SK-N-SH (cell line): ENCODE results near the gene ANKMY1. TPM values are rescaled to one million over a fixed set of nuclear protein-coding genes. Genes with fewer than 3 reads are reported as not detected.

ENCODE experiments used
- CTCF ChIA-PET: fragments of 300-600, 350-600 bp; formaldehyde crosslinking; extraction: SDS; loops from one replicate; lab custom pipeline; 2021; lab: Yijun Ruan, JAX
- POLR2A ChIA-PET: fragments of 350-600 bp; sonication (Branson Sonifier 250); formaldehyde crosslinking; extraction: SDS; loops from one replicate; lab custom pipeline; 2020; ENCODE audit warnings: antibody characterized with exemption, inconsistent platforms; lab: Yijun Ruan, JAX
- DNase-seq: peaks from one replicate; pipeline ENCODE4 v3.0.0; 2012
- H2AFZ ChIP-seq: fragments of 200-600 bp; sonication (generic); 2 replicates; pipeline ENCODE4 v1.8.1; 2016; ENCODE audit warnings: antibody characterized with exemption, mild to moderate bottlenecking, low read depth
- H3F3A ChIP-seq: fragments of 200-600 bp; sonication (generic); replicated peaks from 2 replicates; pipeline ENCODE3; 2016; ENCODE audit warnings: antibody characterized with exemption, mild to moderate bottlenecking; ENCODE audit not compliant: insufficient read depth
- H3K27ac ChIP-seq, 2 experiments: fragments of 200-500 bp in 1 of 2; fragments of 200-600 bp in 1 of 2; sonication (Bioruptor generic) in 1 of 2; sonication (generic), shearing (Covaris generic) in 1 of 2; 2 replicates each; pipeline versions ENCODE4 v1.5.1 to v1.6.1; 2014 to 2016; ENCODE audit warnings: low read depth in 2 of 2, inconsistent platforms in 1 of 2, low read length in 1 of 2, mild to moderate bottlenecking in 1 of 2, mixed read lengths in 1 of 2
- H3K27me3 ChIP-seq: fragments of 200-600 bp; sonication (generic), shearing (Covaris generic); 2 replicates; pipeline ENCODE4 v1.6.1; 2016; ENCODE audit warnings: mixed run types; ENCODE audit not compliant: insufficient read depth
- H3K36me3 ChIP-seq, 2 experiments: fragments of 200-500 bp in 1 of 2; fragments of 200-600 bp in 1 of 2; sonication (Bioruptor generic) in 1 of 2; sonication (generic) in 1 of 2; replicated peaks in 1 of 2; 2 replicates each; pipeline versions ENCODE3 to v1.5.1; 2014 to 2016; ENCODE audit warnings: low read length in 1 of 2, mild to moderate bottlenecking in 1 of 2; ENCODE audit not compliant: insufficient read depth in 2 of 2, control insufficient read depth in 1 of 2
- H3K4me1 ChIP-seq, 2 experiments: fragments of 200-500 bp in 1 of 2; fragments of 200-600 bp in 1 of 2; sonication (Bioruptor generic) in 1 of 2; sonication (generic), shearing (Covaris generic) in 1 of 2; 2 replicates each; pipeline versions ENCODE4 v1.5.1 to v1.6.1; 2014 to 2016; ENCODE audit warnings: low read depth in 1 of 2, low read length in 1 of 2, mixed run types in 1 of 2; ENCODE audit not compliant: insufficient read depth in 2 of 2, control insufficient read depth in 1 of 2
- H3K4me2 ChIP-seq: fragments of 200-600 bp; sonication (generic), shearing (Covaris generic); 2 replicates; pipeline ENCODE4 v1.6.1; 2017; ENCODE audit warnings: mixed run types
- H3K4me3 ChIP-seq, 2 experiments: fragments of 200-500 bp in 1 of 2; fragments of 200-600 bp in 1 of 2; sonication (Bioruptor generic) in 1 of 2; sonication (generic), shearing (Covaris generic) in 1 of 2; 2 replicates each; pipeline versions ENCODE4 v1.5.1 to v1.8.1; 2014 to 2016; ENCODE audit warnings: low read depth in 2 of 2, inconsistent platforms in 1 of 2, low read length in 1 of 2, mild to moderate bottlenecking in 1 of 2, mixed read lengths in 1 of 2, moderate library complexity in 1 of 2
- H3K79me2 ChIP-seq: fragments of 200-600 bp; sonication (generic); 2 replicates; pipeline ENCODE4 v1.8.1; 2017; ENCODE audit warnings: mild to moderate bottlenecking; ENCODE audit not compliant: insufficient read depth
- H3K9ac ChIP-seq: fragments of 200-600 bp; sonication (generic); 2 replicates; pipeline ENCODE4 v1.6.1; 2017; ENCODE audit warnings: mixed run types
- H3K9me2 ChIP-seq: fragments of 200-600 bp; sonication (generic); 2 replicates; pipeline ENCODE4 v1.6.1; 2017; ENCODE audit warnings: mixed run types
- H3K9me3 ChIP-seq: fragments of 200-600 bp; sonication (generic); 2 replicates; pipeline ENCODE4 v1.6.1; 2017; ENCODE audit warnings: mixed run types, mild to moderate bottlenecking, moderate library complexity
- H4K20me1 ChIP-seq: fragments of 200-600 bp; sonication (generic); 2 replicates; pipeline ENCODE4 v1.6.1; 2017; ENCODE audit warnings: mild to moderate bottlenecking, mixed run types; ENCODE audit not compliant: insufficient read depth
- ELF1 ChIP-seq: IDR thresholded peaks from 2 replicates; pipeline ENCODE4 v1.4.0; 2012
- EP300 ChIP-seq, 2 experiments: IDR thresholded peaks; 2 replicates each; pipeline versions ENCODE4 v1.4.0 to v1.6.1; 2012; ENCODE audit warnings: borderline replicate concordance in 1 of 2, low read depth in 1 of 2, low read length in 1 of 2
- EZH2phosphoT487 ChIP-seq: fragments of 200-600 bp; sonication (generic); IDR thresholded peaks from 2 replicates; pipeline ENCODE4 v1.6.1; 2017; ENCODE audit warnings: low read depth, mixed run types, mild to moderate bottlenecking, antibody characterized with exemption, moderate library complexity, borderline replicate concordance
- FOSL2 ChIP-seq: IDR thresholded peaks from 2 replicates; pipeline ENCODE4 v1.4.0; 2012; ENCODE audit warnings: low read depth, mild to moderate bottlenecking, moderate library complexity, borderline replicate concordance
- MXI1 ChIP-seq: IDR thresholded peaks from 2 replicates; pipeline ENCODE4 v1.6.1; 2012; ENCODE audit warnings: mild to moderate bottlenecking, low read depth, low read length, improper control_type of control experiment
- NFIC ChIP-seq: IDR thresholded peaks from 2 replicates; pipeline ENCODE4 v1.4.0; 2012; ENCODE audit warnings: borderline replicate concordance
- NRF1 ChIP-seq: IDR thresholded peaks from 2 replicates; pipeline ENCODE4 v1.6.1; 2012; ENCODE audit warnings: low read depth, mild to moderate bottlenecking, low read length
- RXRA ChIP-seq: IDR thresholded peaks from 2 replicates; pipeline ENCODE4 v1.4.0; 2012; ENCODE audit warnings: low read depth, mild to moderate bottlenecking, borderline replicate concordance
- TAF1 ChIP-seq: IDR thresholded peaks from 2 replicates; pipeline ENCODE4 v1.6.1; 2012; ENCODE audit warnings: low read depth, mild to moderate bottlenecking, low read length, moderate library complexity, borderline replicate concordance
- TEAD4 ChIP-seq: IDR thresholded peaks from 2 replicates; pipeline ENCODE4 v1.4.0; 2012; ENCODE audit warnings: mild to moderate bottlenecking, borderline replicate concordance; ENCODE audit not compliant: insufficient read depth
- WGBS: methylation state at CpG from one replicate; pipeline ENCODE4 v1.1.6; 2017; ENCODE audit warnings: low lambda C conversion rate; 5-methylcytosine and 5-hydroxymethylcytosine counted together
- polyA plus RNA-seq, 3 experiments: library from polyadenylated mRNA; depleted of rRNA; stranded (reverse); fragments of >200 nt; gene quantifications; 2 replicates each; pipeline ENCODE4 v1.2.3, GENCODE V29; 2012
- TF ChIP-seq, protein P1 (sequence below): IDR thresholded peaks from 2 replicates; pipeline ENCODE4 v1.6.1; 2012; ENCODE audit warnings: mild to moderate bottlenecking, low read depth, low read length, moderate library complexity
- TF ChIP-seq, protein P2 (sequence below): fragments of 200-600 bp; sonication (generic); IDR thresholded peaks from 2 replicates; pipeline ENCODE4 v1.6.1; 2017; ENCODE audit warnings: antibody characterized with exemption, mild to moderate bottlenecking, moderate library complexity
- TF ChIP-seq, protein P3 (sequence below): IDR thresholded peaks from 2 replicates; pipeline ENCODE4 v1.4.0; 2012; ENCODE audit warnings: low read depth, borderline replicate concordance

ANKMY1 gene
- polyA plus RNA-seq, 1 of the 3 experiments (the other 2 are of a cell fraction): 12.1 TPM

DNA sequence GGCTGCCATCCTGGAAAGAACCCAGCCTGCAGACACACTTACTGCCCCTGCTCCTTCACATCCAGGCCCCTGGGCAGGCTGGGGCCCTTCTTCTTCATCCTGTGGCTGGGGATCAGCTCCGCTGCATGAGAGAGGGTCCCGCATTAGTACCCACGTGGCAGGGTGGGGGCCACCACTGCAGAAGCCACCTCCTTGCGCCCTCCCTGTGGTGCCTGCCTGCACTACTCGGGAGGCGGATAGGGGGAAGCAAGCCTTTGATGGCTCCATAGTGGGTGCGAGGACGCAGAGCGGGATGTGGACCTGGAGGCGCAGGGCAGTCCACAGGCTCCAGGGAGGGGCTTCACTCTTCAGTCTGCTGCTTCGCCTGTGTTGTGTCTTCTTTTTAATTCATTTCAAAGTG lies 75.6 kb downstream of the ANKMY1 start (continued):
- TF ChIP-seq TAF1 (no peak), NRF1 (no peak), NFIC (no peak)
- TF ChIP-seq, protein P1, sequence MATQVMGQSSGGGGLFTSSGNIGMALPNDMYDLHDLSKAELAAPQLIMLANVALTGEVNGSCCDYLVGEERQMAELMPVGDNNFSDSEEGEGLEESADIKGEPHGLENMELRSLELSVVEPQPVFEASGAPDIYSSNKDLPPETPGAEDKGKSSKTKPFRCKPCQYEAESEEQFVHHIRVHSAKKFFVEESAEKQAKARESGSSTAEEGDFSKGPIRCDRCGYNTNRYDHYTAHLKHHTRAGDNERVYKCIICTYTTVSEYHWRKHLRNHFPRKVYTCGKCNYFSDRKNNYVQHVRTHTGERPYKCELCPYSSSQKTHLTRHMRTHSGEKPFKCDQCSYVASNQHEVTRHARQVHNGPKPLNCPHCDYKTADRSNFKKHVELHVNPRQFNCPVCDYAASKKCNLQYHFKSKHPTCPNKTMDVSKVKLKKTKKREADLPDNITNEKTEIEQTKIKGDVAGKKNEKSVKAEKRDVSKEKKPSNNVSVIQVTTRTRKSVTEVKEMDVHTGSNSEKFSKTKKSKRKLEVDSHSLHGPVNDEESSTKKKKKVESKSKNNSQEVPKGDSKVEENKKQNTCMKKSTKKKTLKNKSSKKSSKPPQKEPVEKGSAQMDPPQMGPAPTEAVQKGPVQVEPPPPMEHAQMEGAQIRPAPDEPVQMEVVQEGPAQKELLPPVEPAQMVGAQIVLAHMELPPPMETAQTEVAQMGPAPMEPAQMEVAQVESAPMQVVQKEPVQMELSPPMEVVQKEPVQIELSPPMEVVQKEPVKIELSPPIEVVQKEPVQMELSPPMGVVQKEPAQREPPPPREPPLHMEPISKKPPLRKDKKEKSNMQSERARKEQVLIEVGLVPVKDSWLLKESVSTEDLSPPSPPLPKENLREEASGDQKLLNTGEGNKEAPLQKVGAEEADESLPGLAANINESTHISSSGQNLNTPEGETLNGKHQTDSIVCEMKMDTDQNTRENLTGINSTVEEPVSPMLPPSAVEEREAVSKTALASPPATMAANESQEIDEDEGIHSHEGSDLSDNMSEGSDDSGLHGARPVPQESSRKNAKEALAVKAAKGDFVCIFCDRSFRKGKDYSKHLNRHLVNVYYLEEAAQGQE: no peak

DNA sequence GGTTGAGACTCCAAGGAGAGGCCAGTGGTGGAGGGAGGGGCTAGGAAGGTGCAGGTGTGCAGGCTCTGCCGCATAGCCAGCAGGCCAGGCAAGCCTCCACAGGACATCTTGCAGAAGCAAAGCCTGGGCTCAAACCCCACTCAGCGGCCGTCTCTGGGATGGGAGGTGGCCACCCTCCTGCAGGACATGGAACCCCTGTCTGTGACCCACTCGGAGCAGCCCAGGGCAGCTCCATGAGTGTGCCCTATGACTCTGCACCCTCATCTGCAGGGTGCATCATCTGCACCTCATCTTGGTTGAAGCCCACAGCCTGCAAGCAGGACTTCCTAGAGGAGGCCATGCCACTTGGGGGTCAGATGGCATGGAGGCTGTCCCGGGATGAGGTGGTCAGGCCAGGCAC lies 76.1 kb downstream of the ANKMY1 start:
- Histone ChIP-seq H3K4me2 (no peak overlapping the region), H3K36me3 (no peaks in the 10 kb centered on the region), H3K9me3 (no peaks in the 10 kb centered on the region), H3K4me3 (no peak overlapping the region), H3K79me2 (no peaks in the 10 kb centered on the region), H3K9me2 (no peaks in the 10 kb centered on the region), H3K9ac (no peak overlapping the region), H3K27me3 (no peaks in the 10 kb centered on the region), H2AFZ (no peak overlapping the region), H3K27ac (no peak overlapping the region), H3K4me1 (no peaks in the 10 kb centered on the region), H3F3A (no peaks in the 10 kb centered on the region), H4K20me1 (no peaks in the 10 kb centered on the region)
- ChIA-PET CTCF (no interaction called here), POLR2A (no interaction called here)
- TF ChIP-seq EP300 (IDR thresholded peaks at IDR 0.05; ENCODE audit: borderline replicate concordance in 1 of 2, low read depth in 1 of 2, low read length in 1 of 2) (no peak), MXI1 (no peak), EZH2phosphoT487 (no peak), NFIC (no peak), RXRA (no peak), TEAD4 (no peak), FOSL2 (no peak), ELF1 (no peak), TAF1 (no peak)
- TF ChIP-seq, protein P2, sequence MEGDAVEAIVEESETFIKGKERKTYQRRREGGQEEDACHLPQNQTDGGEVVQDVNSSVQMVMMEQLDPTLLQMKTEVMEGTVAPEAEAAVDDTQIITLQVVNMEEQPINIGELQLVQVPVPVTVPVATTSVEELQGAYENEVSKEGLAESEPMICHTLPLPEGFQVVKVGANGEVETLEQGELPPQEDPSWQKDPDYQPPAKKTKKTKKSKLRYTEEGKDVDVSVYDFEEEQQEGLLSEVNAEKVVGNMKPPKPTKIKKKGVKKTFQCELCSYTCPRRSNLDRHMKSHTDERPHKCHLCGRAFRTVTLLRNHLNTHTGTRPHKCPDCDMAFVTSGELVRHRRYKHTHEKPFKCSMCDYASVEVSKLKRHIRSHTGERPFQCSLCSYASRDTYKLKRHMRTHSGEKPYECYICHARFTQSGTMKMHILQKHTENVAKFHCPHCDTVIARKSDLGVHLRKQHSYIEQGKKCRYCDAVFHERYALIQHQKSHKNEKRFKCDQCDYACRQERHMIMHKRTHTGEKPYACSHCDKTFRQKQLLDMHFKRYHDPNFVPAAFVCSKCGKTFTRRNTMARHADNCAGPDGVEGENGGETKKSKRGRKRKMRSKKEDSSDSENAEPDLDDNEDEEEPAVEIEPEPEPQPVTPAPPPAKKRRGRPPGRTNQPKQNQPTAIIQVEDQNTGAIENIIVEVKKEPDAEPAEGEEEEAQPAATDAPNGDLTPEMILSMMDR: no peak
- TF ChIP-seq, protein P3, sequence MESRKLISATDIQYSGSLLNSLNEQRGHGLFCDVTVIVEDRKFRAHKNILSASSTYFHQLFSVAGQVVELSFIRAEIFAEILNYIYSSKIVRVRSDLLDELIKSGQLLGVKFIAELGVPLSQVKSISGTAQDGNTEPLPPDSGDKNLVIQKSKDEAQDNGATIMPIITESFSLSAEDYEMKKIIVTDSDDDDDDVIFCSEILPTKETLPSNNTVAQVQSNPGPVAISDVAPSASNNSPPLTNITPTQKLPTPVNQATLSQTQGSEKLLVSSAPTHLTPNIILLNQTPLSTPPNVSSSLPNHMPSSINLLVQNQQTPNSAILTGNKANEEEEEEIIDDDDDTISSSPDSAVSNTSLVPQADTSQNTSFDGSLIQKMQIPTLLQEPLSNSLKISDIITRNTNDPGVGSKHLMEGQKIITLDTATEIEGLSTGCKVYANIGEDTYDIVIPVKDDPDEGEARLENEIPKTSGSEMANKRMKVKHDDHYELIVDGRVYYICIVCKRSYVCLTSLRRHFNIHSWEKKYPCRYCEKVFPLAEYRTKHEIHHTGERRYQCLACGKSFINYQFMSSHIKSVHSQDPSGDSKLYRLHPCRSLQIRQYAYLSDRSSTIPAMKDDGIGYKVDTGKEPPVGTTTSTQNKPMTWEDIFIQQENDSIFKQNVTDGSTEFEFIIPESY: no peak
- WGBS: 91% methylated on average over 1 of the region's 5 CpGs
- DNase-seq: peak; percentile 2
